Liver (tissue), 9 donors: ENCODE data around the gene SORCS2. TPM values are rescaled to one million over a fixed set of nuclear protein-coding genes. Genes with fewer than 3 reads are reported as not detected.

ENCODE experiments used
- DNase-seq: peaks from one replicate; pipeline ENCODE4 v3.0.0-alpha.2; 2017; ENCODE audit warnings: low spot score
- H3K27ac ChIP-seq, 2 donors: one replicate each; pipeline ENCODE4 v1.7.0; 2013; ENCODE audit warnings: inconsistent platforms in 2 of 2, low read length in 2 of 2, control low read depth in 1 of 2, low read depth in 1 of 2, mild to moderate bottlenecking in 1 of 2
- H3K27me3 ChIP-seq, 4 donors: one replicate each; pipeline versions ENCODE4 v1.6.1 to v1.7.0; 2013; ENCODE audit warnings: low read length in 3 of 4, inconsistent platforms in 1 of 4, mild to moderate bottlenecking in 1 of 4, moderate library complexity in 1 of 4; ENCODE audit not compliant: control insufficient read depth in 4 of 4, insufficient read depth in 4 of 4
- H3K36me3 ChIP-seq, 4 donors: one replicate each; pipeline versions ENCODE4 v1.6.1 to v1.7.0; 2013; ENCODE audit warnings: low read length in 3 of 4, mild to moderate bottlenecking in 3 of 4, low read depth in 1 of 4, moderate library complexity in 1 of 4; ENCODE audit not compliant: control insufficient read depth in 4 of 4, insufficient read depth in 3 of 4
- H3K4me1 ChIP-seq, 4 donors: one replicate each; pipeline versions ENCODE4 v1.6.1 to v1.7.0; 2013; ENCODE audit warnings: low read length in 3 of 4, mild to moderate bottlenecking in 3 of 4, moderate library complexity in 1 of 4; ENCODE audit not compliant: control insufficient read depth in 4 of 4, insufficient read depth in 4 of 4
- H3K4me3 ChIP-seq, 3 donors: one replicate each; pipeline versions ENCODE4 v1.6.1 to v1.7.0; 2013; ENCODE audit warnings: low read length in 3 of 3, control low read depth in 1 of 3, low read depth in 1 of 3, mild to moderate bottlenecking in 1 of 3
- H3K9ac ChIP-seq, 2 donors: one replicate each; pipeline ENCODE4 v1.7.0; 2013; ENCODE audit warnings: low read length in 2 of 2, mild to moderate bottlenecking in 2 of 2, moderate library complexity in 2 of 2, control low read depth in 1 of 2, low read depth in 1 of 2
- H3K9me3 ChIP-seq, 4 donors: one replicate each; pipeline versions ENCODE4 v1.6.1 to v1.7.0; 2013; ENCODE audit warnings: low read length in 3 of 4; ENCODE audit not compliant: control insufficient read depth in 4 of 4
- ATF3 ChIP-seq: IDR thresholded peaks from 2 replicates; pipeline ENCODE4 v1.6.1; 2016; ENCODE audit warnings: antibody characterized with exemption
- CTCF ChIP-seq: fragments of 150-350 bp; IDR thresholded peaks from 2 replicates; pipeline ENCODE4 v1.5.1; 2017; ENCODE audit warnings: improper control_type of control experiment, low read depth, low read length; ENCODE audit not compliant: missing input control
- EGR1 ChIP-seq, 2 donors: IDR thresholded peaks; 2 replicates each; pipeline ENCODE4 v1.6.1; 2016 to 2018; ENCODE audit warnings: antibody characterized with exemption in 2 of 2, low read depth in 2 of 2
- FOXA1 ChIP-seq: IDR thresholded peaks from 2 replicates; pipeline ENCODE4 v1.6.1; 2016; ENCODE audit warnings: antibody characterized with exemption
- FOXA2 ChIP-seq: IDR thresholded peaks from 2 replicates; pipeline ENCODE4 v1.6.1; 2016; ENCODE audit warnings: antibody characterized with exemption
- GABPA ChIP-seq, 2 donors: IDR thresholded peaks in 1 of 2; conservative IDR thresholded peaks in 1 of 2; 2 replicates each; pipeline ENCODE4 v1.6.1; 2016; ENCODE audit warnings: antibody characterized with exemption in 2 of 2, mild to moderate bottlenecking in 1 of 2, moderate library complexity in 1 of 2
- HNF4A ChIP-seq, 2 donors: conservative IDR thresholded peaks; 2 replicates each; pipeline ENCODE4 v1.6.1; 2016; ENCODE audit warnings: antibody characterized with exemption in 2 of 2, mild to moderate bottlenecking in 2 of 2
- HNF4G ChIP-seq: IDR thresholded peaks from 2 replicates; pipeline ENCODE4 v1.6.1; 2016; ENCODE audit warnings: antibody characterized with exemption
- JUND ChIP-seq, 2 donors: IDR thresholded peaks; 2 replicates each; pipeline ENCODE4 v1.6.1; 2016; ENCODE audit warnings: antibody characterized with exemption in 2 of 2
- MAX ChIP-seq: IDR thresholded peaks from 2 replicates; pipeline ENCODE4 v1.6.1; 2016; ENCODE audit warnings: antibody characterized with exemption
- NR2F2 ChIP-seq: IDR thresholded peaks from 2 replicates; pipeline ENCODE4 v1.6.1; 2016; ENCODE audit warnings: antibody characterized with exemption
- RAD21 ChIP-seq, 2 donors: IDR thresholded peaks; 2 replicates each; pipeline ENCODE4 v1.6.1; 2016; ENCODE audit warnings: antibody characterized with exemption in 2 of 2, mild to moderate bottlenecking in 2 of 2
- RXRA ChIP-seq, 2 donors: IDR thresholded peaks; 2 replicates each; pipeline ENCODE4 v1.6.1; 2017 to 2018; ENCODE audit warnings: antibody characterized with exemption in 2 of 2, mild to moderate bottlenecking in 1 of 2
- SP1 ChIP-seq: IDR thresholded peaks from 2 replicates; pipeline ENCODE4 v1.6.1; 2018; ENCODE audit warnings: antibody characterized with exemption, mild to moderate bottlenecking
- TAF1 ChIP-seq: conservative IDR thresholded peaks from 2 replicates; pipeline ENCODE4 v1.6.1; 2016; ENCODE audit warnings: antibody characterized with exemption, mild to moderate bottlenecking
- YY1 ChIP-seq: IDR thresholded peaks from 2 replicates; pipeline ENCODE4 v1.6.1; 2016; ENCODE audit warnings: antibody characterized with exemption, mild to moderate bottlenecking
- ZBTB33 ChIP-seq: IDR thresholded peaks from 2 replicates; pipeline ENCODE4 v1.6.1; 2016; ENCODE audit warnings: antibody characterized with exemption
- WGBS: extraction: QIAGEN DNeasy Blood & Tissue Kit; methylation state at CpG from one replicate; pipeline ENCODE4 v1.1.7; 2013; 5-methylcytosine and 5-hydroxymethylcytosine counted together
- polyA plus RNA-seq, 2 donors: library from polyadenylated mRNA; stranded (reverse) in 1 of 2; unstranded in 1 of 2; fragments of 200-250 nt in 1 of 2; fragments of >200 nt in 1 of 2; fragmentation: Nextera tagmentation in 1 of 2; extraction: Ambion mirVana in 1 of 2; gene quantifications; one replicate each; pipeline versions ENCODE4 v1.2.1 to v1.2.3, GENCODE V29; 2013 to 2015
- total RNA-seq, 2 donors: library from RNA; depleted of rRNA; stranded (reverse); fragments of >200 nt; gene quantifications; one replicate each; pipeline ENCODE4 v1.2.3, GENCODE V29; 2014
- TF ChIP-seq, protein P1 (sequence below): IDR thresholded peaks from 2 replicates; pipeline ENCODE4 v1.6.1; 2016; ENCODE audit warnings: antibody characterized with exemption, mild to moderate bottlenecking
- donor health status: healthy.
- donor health status: healthy.
- donor health status: healthy.
- donor health status: healthy.
- donor health status: healthy.

SORCS2 gene
- total and polyA plus RNA-seq, 4 donors = 0.10 to 1.4 (median 0.92) TPM

DNA sequence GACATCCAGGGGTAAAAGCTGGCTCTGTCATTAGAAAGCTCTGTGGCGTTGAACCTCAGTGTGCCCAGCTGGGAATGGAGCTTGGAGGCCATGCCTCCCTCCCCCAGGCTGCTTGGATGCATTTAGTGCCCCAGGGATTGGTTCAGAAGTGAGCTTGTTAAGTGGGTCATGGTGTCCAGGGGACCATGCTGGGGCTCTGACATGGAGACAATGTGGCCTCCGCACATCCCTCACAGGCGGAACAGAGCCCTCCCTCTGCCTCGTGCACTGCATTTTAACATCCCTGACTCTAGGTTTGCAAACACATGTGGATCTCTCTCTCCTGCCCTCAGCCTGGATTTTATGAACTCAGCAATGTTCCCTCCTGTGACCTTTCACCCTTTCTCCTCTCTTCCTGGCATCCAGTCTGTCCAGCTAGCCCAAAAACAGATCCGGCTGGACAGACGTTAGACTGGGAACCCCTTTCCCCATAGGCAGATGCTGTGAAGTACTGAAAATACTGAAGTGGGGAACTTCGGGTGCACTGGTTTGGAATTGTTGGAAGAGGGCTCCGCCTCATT is 81.5 kb downstream of the SORCS2 start:
- DNase-seq = no peak
- Histone ChIP-seq H3K27me3 (no peaks in the 10 kb centered on the region), H3K9ac (no peak overlapping the region), H3K4me1 (peaks cover 0 to 5% (median 0%) of the 10 kb centered on the region in 4 donors), H3K4me3 (no peak overlapping the region), H3K27ac (no peak overlapping the region), H3K36me3 (no peaks in the 10 kb centered on the region), H3K9me3 (no peaks in the 10 kb centered on the region)
- TF ChIP-seq ATF3 (no peak), FOXA2 (no peak), RAD21 (IDR thresholded peaks at IDR 0.05) (no peak), SP1 (no peak), HNF4A (conservative IDR thresholded peaks at IDR 0.05) (no peak), EGR1 (IDR thresholded peaks at IDR 0.05; ENCODE audit: low read depth in 2 of 2) (no peak), MAX (no peak), NR2F2 (no peak), GABPA (IDR thresholded peaks at IDR 0.05 in 1 of 2, conservative IDR thresholded peaks at IDR 0.05 in 1 of 2) (no peak), ZBTB33 (no peak), CTCF (no peak), JUND (IDR thresholded peaks at IDR 0.05) (no peak), FOXA1 (no peak), TAF1 (no peak), YY1 (no peak)
- TF ChIP-seq, protein P1, sequence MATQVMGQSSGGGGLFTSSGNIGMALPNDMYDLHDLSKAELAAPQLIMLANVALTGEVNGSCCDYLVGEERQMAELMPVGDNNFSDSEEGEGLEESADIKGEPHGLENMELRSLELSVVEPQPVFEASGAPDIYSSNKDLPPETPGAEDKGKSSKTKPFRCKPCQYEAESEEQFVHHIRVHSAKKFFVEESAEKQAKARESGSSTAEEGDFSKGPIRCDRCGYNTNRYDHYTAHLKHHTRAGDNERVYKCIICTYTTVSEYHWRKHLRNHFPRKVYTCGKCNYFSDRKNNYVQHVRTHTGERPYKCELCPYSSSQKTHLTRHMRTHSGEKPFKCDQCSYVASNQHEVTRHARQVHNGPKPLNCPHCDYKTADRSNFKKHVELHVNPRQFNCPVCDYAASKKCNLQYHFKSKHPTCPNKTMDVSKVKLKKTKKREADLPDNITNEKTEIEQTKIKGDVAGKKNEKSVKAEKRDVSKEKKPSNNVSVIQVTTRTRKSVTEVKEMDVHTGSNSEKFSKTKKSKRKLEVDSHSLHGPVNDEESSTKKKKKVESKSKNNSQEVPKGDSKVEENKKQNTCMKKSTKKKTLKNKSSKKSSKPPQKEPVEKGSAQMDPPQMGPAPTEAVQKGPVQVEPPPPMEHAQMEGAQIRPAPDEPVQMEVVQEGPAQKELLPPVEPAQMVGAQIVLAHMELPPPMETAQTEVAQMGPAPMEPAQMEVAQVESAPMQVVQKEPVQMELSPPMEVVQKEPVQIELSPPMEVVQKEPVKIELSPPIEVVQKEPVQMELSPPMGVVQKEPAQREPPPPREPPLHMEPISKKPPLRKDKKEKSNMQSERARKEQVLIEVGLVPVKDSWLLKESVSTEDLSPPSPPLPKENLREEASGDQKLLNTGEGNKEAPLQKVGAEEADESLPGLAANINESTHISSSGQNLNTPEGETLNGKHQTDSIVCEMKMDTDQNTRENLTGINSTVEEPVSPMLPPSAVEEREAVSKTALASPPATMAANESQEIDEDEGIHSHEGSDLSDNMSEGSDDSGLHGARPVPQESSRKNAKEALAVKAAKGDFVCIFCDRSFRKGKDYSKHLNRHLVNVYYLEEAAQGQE = no peak
- WGBS = 68% methylated on average over 8 of the region's 8 CpGs

GRCh38 chr4:7275067-7275466 is 82.7 kb downstream of the SORCS2 start:
- 92% methylated on average over 5 of the region's 5 CpGs for WGBS
- Histone ChIP-seq H3K9ac (no peak overlapping the region), H3K4me1 (peaks cover 0 to 5% (median 0%) of the 10 kb centered on the region in 4 donors), H3K27me3 (no peaks in the 10 kb centered on the region), H3K9me3 (no peaks in the 10 kb centered on the region), H3K4me3 (no peak overlapping the region), H3K27ac (no peak overlapping the region), H3K36me3 (no peaks in the 10 kb centered on the region)
- DNase-seq = no peak
- TF ChIP-seq FOXA1 (no peak), YY1 (no peak), HNF4A (conservative IDR thresholded peaks at IDR 0.05) (no peak), MAX (no peak), SP1 (no peak), ZBTB33 (no peak), EGR1 (IDR thresholded peaks at IDR 0.05; ENCODE audit: low read depth in 2 of 2) (no peak), HNF4G (no peak), GABPA (IDR thresholded peaks at IDR 0.05 in 1 of 2, conservative IDR thresholded peaks at IDR 0.05 in 1 of 2) (no peak), RXRA (IDR thresholded peaks at IDR 0.05) (no peak)
- TF ChIP-seq, protein P1 = no peak
